C1 segment of cervical spinal cord (tissue), 14 donors: ENCODE data around the gene SLC44A5.
"Not testable (repeated sequence)": the region's sequence is repeated elsewhere in the genome, so short reads cannot be mapped to it uniquely, and the experiment has no call there.

Experiments
- DNase-seq, 14 donors: peaks; one replicate each; lab custom pipeline; 2025; lab: John Stamatoyannopoulos, UW

SLC44A5 gene

DNA sequence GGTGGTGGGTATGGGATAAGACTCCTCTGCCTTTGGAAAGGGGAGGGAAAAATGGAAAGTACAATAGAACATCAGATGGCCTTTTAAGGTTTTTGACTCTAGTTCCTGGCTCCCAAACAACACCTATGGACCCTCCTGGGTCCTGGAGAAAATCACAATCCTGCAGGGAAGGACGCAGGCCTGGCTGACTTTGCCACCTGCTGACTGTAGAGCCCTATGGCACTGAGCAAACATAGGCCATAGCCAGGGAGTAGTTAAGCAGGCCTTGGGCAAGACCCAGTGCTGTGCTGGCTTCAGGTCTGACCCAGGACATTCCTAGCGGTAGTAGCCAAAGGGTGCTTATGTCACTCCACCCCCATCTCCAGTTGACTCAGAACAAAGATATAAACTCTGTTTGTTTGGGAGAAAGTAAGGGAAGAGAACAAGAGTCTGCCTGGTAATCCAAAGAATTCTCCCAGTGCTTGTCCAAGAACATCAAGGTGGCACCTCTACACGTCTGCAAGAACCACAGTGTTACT is 149.0 kb downstream of the SLC44A5 start:
- DNase-seq = no peak

DNA sequence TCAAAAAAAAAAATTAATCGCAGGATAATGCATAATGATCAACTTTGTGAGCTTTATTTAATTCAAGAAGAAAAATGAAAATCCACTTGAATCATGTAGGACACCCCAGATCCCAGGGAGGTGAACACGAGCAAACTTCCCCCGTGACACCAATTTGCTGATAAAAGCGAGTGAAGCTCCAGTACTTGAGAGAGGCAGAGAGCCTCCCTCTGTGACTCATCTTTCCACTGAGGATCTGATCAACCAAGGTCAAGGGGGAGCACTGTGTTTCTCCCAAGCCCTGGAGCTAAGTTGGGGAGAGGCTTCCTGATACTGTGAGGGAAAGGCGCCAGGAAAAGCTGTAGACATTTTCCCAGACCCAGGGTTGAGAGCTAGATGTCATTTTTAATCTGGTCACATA is 160.9 kb downstream of the SLC44A5 start:
- DNase-seq = no peak

DNA sequence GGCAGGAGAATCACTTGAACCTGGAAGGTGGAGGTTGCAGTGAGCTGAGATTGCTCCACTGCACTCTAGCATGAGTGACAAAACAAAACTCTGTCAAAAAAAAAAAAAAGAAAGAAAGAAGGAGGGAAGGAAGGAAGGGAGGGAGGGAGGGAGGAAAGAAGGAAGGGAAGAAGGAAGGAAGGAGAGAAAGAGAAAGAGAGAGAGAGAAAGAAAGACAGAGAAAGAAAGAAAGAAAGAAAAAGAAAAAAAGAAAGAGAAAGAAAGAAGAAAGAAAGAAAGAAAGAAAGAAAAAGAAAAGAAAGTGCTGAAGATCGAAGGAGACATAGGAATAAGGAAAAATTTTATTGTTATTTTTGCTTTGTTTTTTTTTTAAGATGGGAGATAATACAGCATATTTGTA is 166.7 kb downstream of the SLC44A5 start:
- DNase-seq = no peak

DNA sequence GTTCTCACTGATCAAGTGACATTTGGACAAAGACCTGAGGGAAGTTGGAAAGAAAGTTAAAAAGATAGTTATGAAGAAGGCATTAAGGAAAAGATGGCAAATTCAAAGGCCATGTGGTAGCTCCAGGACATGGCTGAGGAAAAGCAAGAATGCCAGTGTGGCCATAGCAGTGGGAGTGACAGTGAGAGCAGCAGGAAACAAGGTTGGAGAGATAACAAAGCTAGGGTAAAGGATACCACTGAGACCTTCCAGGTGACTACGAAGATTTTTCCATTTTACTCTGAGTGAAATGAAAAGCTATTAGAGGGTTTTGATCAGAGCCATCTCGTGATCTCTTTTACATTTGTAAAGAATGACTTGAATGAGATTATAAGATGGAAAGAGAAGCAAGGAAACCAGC is 170.6 kb downstream of the SLC44A5 start:
- DNase-seq = no peak

DNA sequence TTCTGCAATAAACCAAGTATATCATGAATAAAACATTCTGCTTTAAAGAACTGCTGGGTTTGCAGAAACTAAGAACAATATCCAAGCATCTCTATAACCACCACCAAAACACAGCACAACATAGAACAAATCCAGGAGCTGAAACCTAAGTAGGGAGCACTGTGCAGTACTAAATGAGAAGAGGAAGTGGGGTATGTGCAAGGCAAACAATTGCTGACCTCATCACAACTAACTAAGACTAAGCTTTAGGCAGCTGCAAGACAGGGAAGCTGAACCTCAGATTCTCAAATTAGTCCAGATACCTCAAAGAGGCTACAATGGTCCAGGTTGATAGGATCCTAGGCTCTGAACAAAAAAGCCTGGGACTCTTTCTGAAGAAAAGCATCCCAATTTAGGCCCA is 172.6 kb downstream of the SLC44A5 start:
- no peak for DNase-seq

DNA sequence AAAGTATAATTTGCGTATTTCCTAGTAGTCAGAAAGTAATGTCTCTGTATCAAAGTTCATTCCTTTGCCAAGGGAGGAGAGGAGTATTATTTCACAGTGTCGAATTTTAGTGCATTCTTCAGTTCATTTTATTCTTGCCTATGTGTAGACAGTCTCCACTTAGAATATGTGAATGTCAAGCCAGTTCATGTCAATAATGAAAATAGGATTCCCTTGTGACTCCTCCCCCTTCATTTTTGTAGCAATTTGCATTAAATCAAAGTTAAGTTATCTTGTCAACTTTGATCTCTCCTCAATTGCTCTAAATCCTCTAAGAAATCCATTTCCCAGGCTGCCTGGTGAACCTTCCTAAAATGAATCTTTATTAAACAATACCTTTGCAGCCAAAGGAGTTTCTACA is 179.1 kb downstream of the SLC44A5 start:
- no peak for DNase-seq

DNA sequence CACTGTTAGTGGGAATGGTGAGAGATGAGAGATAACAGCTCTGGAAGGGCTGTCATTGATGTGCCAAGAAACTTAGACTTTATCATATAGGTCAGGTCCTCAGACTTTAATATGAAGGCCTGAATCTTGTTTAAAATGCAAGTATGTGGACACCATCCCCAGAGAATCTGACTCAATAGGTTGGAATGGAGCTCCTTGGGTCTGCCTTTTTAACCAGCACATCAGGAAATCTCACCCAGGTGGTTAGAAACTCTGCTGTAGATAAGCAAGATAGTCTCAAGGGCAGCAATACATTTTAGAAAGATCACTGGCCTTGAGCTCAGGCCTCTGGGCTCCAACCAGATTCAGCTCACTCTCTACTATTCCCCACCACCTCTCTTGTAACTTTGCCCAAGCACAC is 180.4 kb downstream of the SLC44A5 start:
- DNase-seq = no peak

DNA sequence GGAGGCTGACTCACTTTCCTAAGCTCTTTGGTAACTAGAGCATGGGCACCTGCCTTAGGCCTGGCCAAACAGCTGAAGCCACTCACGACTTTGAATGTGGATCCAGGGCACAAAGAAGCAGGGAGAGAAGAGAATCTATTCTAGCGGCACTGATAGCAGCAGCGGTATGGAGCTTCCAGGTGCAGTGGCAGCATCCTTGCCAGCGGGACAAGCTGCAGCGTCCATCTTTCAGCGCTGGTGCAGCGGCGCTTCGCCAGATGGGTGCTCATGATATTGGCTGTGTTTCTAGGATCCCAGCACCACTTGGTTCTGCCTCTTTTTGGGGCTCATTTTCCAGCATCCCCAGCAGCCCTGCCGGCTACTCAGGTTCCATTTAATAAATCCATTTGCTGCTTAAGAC is 184.2 kb downstream of the SLC44A5 start:
- DNase-seq = no peak

DNA sequence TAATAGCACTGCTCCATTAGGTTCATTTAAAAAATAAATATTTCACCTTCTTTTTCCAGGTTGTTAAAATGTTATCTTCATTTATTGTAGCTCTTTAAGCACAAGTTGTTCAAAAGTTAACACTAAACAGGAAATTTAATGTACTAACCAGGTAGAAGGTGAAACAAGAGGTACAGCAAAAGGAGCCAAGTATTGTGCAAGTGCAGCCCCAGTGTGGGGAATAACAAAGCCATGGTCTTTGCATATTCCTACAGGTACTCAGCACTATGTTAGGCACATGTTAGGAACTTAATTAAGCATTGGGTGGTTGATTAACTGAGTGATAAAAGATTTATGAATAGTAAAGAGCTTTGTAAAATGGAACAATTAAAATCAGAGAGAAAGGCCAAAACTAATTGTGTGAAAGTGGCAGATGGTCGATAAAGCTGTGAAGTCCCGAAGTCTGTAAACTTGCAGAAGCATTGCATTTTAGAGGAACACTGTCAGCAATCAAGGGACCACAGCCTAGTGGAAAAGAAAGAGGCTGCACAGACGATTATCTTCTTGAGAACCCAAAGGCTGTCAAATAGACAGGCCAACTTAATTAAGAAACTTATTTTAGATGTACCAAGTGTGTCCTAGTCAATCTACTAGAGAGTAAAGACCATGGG is 185.8 kb downstream of the SLC44A5 start:
- DNase-seq = no peak

DNA sequence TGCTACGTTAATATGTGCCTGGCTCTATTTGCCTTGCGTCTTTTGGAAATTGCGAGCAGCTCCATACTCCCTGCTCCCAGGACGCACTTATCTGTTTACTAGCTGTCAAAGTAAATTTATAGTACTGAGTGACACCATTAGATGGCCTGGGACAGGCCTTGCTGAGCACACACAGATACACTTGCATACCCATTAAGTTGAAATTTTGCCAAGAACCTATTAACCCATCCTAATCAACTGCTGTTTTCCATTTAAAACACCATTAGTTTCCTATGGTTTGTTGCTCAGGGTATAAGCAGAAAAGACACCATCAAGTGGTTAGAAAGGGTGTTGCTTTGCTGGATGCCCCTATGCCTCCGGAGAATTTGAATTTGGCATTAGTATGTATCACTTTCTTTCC is 187.3 kb downstream of the SLC44A5 start:
- DNase-seq = no peak

DNA sequence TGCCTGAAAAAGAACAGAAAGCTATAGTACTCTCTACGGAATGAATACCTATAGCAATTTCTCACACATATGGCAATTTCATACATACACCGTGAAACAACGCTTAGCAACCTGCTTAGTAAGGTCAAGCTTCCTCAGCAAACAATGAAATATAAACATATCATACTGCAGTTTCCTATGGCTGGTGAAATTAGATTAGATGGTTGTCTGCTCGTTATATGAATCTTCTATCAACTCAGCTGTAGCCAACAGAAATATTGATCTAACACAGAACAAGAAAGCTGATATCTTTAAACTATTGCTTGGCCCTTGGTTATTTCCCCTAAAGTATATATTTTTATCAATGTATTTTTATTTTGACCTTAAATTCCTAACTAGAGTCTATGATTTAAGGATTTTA is 187.8 kb downstream of the SLC44A5 start:
- no peak for DNase-seq

DNA sequence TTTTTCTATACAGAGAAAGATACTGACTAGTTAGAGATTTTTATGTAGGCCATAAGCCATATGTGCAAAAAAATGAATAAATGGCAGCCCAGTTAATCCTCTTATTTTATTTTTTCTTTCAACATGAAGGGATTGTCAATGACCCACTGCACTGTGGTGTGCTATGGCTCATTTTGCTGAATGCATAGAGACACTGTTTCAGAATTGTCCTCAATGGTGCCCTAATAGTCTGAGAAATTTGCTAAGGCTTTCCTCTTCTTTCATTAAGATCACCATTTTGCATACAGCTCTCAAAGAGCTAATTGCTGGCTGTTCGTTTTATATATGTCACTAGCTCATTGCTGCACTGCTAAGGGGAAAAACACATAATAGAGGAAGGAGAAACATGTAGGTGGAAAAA is 189.5 kb downstream of the SLC44A5 start:
- no peak for DNase-seq

DNA sequence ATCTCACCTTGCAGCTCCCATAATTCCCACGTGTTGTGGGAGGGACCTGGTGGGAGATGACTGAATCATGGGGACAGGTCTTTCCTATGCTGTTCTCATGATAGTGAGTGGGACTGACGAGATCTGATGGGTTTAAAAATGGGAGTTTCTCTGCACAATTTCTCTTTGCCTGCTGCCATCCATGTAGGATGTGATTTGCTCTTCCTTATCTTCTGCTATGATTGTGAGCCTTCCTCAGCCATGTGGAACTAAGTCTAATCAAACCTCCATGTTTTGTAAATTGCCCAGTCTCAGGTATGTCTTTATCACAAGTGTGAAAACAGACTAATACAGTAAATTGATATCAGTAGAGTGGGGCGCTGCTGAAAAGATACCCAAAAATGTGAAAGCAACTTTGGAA is 195.7 kb downstream of the SLC44A5 start:
- no peak for DNase-seq

DNA sequence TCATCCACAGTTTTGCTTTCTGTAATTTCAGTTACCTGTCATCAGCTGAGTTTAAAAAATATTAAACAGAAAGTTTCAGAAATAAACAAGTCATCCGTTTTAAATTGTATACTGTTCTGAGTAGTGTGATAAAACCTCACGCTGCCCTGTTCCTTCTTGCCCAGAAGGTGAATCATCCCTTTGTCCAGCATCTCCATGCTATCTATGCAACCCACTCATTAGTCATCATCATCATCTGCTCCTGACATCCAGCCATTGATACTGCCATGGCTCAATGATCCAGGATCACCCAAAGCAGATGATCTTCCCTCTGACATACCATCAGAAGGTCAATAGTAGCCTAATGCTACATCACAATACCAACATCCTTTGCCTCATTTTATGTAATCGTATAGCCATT is 198.3 kb downstream of the SLC44A5 start:
- DNase-seq = no peak

DNA sequence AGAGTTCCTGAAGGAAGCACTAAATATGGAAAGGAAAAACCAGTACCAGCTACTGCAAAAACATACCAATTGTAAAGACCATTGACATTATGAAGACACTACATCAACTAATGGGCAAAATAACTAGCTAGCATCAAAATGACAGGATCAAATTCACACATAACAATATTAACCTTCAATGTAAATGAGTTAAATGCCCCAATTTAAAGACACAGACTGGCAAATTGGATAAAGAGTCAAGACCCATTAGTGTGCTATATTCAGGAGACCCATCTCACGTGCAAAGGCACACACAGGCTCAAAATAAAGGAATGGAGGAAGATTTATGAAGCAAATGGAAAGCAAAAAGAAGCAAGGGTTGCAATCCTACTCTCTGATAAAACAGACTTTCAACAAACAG is 206.2 kb downstream of the SLC44A5 start:
- DNase-seq = not testable (repeated sequence)

DNA sequence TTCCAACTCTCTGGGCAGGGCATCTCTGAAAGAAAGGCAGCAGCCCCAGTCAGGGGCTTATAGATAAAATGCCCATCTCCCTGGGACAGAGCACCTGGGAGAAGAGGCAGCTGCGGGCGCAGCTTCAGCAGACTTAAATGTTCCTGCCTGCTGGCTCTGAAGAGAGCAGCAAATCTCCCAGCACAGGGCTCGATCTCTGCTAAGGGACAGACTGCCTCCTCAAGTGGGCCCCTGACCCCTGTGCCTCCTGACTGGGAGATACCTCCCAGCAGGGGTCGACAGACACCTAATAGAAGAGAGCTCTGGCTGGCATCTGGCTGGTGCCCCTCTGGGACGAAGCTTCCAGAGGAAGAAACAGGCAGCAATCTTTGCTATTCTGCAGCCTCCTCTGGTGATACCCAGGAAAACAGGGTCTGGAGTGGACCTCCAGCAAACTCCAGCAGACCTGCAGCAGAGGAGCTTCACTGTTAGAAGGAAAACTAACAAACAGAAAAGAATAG is 207.7 kb downstream of the SLC44A5 start:
- DNase-seq = not testable (repeated sequence)

DNA sequence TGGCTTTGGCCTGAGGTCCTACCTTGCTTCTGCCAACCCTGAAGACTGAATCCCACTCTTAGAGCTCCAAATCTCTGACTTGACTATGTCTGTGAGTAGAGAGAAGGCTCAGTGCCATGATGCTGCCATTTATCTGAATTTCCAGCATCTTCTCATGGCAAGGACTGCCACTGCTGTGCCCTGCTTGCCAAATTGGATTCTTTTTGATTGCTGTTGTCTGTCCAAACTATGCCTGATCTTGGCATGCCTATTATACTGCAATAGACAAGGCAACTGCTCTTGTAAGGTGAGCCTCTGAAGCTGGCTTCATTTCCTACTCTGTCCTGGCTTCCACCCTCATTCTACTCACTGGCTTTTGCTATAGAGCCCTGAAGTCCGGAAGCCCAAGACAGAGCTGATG is 210.2 kb downstream of the SLC44A5 start:
- DNase-seq = no peak

DNA sequence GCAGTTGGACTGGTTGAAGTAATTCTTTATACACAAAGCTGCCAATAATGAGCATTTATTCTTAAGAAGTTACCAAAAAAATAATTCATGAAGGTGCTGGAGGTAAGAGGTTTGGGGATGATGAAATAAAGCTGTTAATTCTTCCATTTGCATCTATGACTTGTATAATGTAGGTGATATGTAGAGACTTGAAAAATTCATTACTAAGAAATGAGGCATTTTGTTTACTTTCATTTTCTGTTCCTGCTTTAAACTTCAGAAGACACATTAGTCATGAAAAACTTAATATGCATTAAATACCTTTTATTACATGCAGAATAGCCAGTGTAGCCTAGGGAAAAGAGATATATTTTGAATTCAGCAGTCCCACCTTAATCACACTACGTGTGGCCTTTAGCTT is 214.2 kb downstream of the SLC44A5 start:
- DNase-seq = no peak

DNA sequence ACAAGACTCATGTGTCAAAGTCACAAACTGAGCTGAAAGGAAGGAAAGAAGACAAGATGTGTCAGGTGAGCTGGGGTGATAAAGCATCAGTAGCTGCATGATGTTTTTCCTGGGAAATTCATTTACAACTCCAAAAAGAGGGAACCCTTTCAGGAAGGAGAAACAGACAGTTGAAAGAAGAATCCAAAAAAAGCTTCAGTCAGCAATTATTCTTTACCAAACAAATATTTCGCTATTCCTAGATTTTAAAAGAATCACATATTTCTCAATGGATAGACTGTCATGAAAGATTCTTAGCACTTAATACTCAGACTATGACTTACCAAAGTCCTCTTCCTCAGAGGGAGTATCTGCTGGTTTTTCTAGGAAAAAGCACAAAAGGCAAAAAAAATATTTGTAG is 214.7 kb downstream of the SLC44A5 start:
- no peak for DNase-seq

DNA sequence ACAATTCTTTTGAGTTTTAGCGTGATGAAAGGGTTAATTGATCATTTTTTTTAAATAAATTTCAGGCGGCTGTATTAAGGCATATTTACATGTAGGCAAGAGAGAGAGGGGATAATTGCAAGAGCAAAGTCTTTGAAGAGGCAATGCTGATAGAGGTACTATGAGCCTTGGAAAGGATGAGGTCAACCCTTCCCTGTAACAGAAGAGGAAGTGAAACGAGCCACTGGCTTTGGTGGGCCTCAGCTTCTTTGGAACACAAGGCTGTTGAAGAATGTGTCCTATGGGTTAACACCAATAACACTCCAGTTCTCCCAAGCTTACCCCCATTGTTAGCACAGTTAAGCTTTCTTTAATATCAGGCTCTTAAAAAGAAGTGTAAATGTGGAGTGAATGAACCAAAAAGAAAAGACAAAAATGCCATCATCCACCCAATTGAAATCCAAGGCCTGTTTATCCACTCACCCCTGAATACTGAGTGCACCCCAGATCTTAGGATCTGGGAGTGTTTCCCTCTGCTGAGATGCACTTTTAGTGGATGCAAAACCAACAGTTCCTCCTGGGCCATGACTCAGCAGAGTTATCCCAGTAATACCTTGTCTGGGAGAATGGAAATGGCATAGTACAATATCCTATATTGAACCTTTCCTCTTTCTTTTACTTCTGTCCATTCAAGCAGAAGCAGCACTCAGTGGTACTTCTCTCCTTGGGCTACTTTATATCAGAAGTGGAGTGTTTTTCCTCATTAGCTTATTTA is 216.4 kb downstream of the SLC44A5 start:
- no peak for DNase-seq

DNA sequence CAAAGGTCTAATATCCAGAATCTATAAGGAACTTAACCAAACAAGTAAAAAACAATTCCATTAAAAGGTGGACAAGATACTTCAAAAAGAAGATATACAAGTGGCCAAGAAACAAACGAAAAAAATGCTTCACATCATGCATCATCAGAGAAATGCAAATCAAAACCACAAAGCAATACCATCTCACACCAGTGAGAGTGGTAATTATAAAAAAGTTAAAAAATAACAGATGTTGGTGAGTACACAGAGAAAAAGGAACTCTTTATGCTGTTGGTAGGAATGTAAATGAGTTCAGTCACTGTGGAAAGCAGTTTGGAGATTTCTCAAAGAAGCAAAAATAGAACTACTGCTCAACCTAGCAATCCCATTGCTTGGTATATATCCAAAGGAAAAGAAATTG is 218.6 kb downstream of the SLC44A5 start:
- no peak for DNase-seq

DNA sequence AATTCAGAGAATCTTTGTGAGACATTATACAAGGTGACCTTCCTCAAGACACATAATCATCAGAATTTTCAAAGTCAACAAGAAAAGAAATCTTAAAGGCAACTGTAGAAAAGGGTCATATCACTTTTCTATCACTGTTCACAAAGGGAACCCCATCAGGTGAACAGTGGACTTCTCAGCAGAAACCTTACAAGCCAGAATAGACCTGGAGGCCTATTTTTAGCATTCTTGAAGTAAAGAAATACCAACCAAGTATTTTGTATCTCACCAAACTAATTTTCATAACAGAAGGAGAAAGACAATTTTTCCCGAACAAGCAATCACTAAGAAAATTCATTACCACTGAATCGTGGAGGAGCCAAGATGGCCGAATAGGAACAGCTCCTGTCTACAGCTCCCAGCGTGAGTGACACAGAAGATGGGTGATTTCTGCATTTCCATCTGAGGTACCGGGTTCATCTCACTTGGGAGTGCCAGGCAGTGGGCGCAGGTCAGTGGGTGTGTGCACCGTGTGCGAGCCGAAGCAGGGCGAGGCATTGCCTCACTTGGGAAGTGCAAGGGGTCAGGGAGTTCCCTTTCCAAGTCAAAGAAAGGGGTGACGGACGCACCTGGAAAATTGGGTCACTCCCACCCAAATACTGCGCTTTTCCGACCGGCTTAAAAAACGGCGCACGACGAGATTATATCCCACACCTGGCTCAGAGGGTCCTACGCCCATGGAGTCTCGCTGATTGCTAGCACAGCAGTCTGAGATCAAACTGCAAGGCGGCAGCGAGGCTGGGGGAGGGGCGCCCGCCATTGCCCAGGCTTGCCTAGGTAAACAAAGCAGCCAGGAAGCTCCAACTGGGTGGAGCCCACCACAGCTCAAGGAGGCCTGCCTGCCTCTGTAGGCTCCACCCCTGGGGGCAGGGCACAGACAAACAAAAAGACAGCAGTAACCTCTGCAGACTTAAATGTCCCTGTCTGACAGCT is 235.2 kb downstream of the SLC44A5 start:
- DNase-seq = not testable (repeated sequence)
